Measurements from ENCODE around the gene ORC3. TPM values are rescaled to one million over a fixed set of nuclear protein-coding genes. Genes with fewer than 3 reads are reported as not detected.
A peak's percentile ranks its signal among the peaks of the same experiment; 100 is the strongest.

Gene ORC3
- 24.3 and 28.5 TPM in 2 replicates for total RNA-seq (2014; rRNA removed; shearing (Covaris generic))
- 16.4 and 17.5 TPM in 2 replicates for polyA plus RNA-seq (2015; cell fraction: cytosol; rRNA removed)
- polyA plus RNA-seq (2015; cell fraction: nucleus; rRNA removed), result 31.0 and 35.2 TPM in 2 replicates

GRCh38 chr6:87589693-87590416, at the start of gene ORC3, which contains the start of gene RARS2:
ORC3 (plus strand) TSS chr6:87590135; CDS start chr6:87590169, 34 bp downstream.
RARS2 (minus strand) TSS chr6:87589987; CDS start chr6:87589957, 30 bp downstream.
- in situ Hi-C loops (cut with HindIII; ENCODE audit: low pct_unique_long_range_greater_than_20kb, low sequenced_read_pairs), result no loop called here
- peak; percentile 94 for DNase-seq (ENCODE audit: low read depth, low spot score)

- no peak for DNase-seq (ENCODE audit: low read depth, low spot score)
- in situ Hi-C loops (cut with HindIII; ENCODE audit: low pct_unique_long_range_greater_than_20kb, low sequenced_read_pairs), result no loop called here
Observed at GRCh38 chr6:87540539-87540938, 49.4 kb upstream of the ORC3 start.

GRCh38 chr6:87541041-87541440, 48.9 kb upstream of the ORC3 start:
- no peak for DNase-seq (ENCODE audit: low read depth, low spot score)
- in situ Hi-C loops (cut with HindIII; ENCODE audit: low pct_unique_long_range_greater_than_20kb, low sequenced_read_pairs), result no loop called here

GRCh38 chr6:87541744-87542143, 48.2 kb upstream of the ORC3 start:
- in situ Hi-C loops (cut with HindIII; ENCODE audit: low pct_unique_long_range_greater_than_20kb, low sequenced_read_pairs), result no loop called here

DNA sequence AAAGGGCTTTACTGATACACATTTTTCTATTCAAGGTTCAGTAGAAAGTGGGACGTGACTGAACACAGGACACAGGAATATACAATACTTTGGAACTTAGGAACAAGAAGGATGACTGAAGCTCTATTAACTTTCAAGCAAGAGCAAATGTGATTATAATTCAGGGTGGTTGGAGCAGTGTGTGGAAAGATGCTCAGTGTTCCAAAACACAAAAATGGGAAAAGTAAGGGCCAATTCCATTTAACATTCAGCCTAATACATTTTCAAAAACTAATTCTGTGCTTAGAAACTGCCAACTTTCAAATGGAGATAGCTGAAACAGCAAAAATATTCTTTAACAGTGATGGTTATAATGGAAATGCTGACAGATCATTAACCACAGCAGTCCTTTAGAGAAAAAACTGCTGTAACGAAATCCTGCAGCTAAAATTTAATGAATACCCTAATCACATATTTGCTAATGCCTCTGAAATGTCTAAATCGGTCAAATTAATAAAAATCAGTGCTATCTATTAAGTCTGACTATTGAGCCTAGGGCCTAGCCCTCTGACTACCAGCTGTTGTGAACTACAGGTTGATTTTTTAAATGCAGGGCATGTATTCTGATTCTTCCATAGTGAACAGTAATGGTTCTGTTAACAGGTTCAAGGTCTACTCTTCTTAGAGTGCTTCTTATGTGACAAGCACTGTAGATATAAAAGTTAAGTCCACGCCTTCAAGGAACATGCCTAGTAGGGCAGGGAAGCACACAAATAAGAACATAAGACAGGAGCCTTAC, 46.0 kb upstream of the ORC3 start:
- in situ Hi-C loops (cut with HindIII; ENCODE audit: low pct_unique_long_range_greater_than_20kb, low sequenced_read_pairs), result no loop called here
- DNase-seq (ENCODE audit: low read depth, low spot score), result no peak

More at GRCh38 chr6:87541744-87542143, 48.2 kb upstream of the ORC3 start:
- DNase-seq (ENCODE audit: low read depth, low spot score), result no peak

- in situ Hi-C loops (cut with HindIII; ENCODE audit: low pct_unique_long_range_greater_than_20kb, low sequenced_read_pairs), result no loop called here
- DNase-seq (ENCODE audit: low read depth, low spot score), result no peak
Observed at GRCh38 chr6:87544474-87544735, 45.5 kb upstream of the ORC3 start.

DNA sequence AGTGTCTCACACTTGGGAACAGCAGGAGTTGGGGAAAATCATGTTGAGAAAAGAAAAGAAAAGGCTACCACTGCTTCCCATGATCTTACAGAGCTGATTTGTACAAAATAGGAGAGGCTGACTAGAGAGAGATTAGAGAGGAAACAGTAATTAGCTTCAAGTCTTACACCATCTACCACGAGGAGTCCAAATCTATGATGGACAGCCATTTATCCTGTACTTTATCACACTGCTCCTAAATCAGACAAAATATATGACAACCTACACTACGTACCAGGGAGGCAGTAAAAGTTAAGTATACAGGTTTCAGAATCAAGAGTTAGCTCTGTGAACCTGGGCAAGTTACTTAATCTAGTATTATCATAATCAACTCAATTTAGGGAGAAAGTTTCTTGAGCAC, 38.1 kb upstream of the ORC3 start:
- in situ Hi-C loops (cut with HindIII; ENCODE audit: low pct_unique_long_range_greater_than_20kb, low sequenced_read_pairs), result no loop called here
- no peak for DNase-seq (ENCODE audit: low read depth, low spot score)

DNA sequence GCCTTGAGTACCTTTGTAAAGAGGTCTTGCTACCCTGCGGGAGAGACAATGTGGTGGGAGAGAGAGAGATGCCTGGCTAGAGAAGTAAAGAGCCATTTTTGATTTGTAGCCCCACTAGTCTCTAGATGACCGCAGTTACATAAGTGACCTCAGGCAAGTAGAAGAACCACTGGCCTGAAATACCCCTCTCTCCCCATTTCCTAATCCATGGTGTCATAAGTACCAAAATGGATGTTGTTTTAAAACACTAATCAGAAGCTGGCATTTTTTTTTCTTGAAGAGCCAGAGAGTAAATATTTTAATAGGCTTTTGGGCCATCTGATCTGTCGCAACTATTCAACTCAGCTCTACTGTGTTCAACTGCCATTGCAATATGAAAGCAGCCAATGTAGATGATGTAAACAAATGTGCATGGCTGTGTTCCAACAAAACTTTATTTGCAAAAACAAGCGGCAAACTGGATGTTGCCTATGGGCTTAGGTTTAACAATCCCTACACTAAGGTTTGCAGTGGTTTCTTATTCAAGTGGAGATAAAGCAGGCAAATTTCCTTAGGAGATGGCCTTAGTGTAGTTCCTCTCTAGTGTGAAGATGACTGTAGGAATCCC, 36.7 kb upstream of the ORC3 start:
- DNase-seq (ENCODE audit: low read depth, low spot score), result no peak
- in situ Hi-C loops (cut with HindIII; ENCODE audit: low pct_unique_long_range_greater_than_20kb, low sequenced_read_pairs), result no loop called here

GRCh38 chr6:87555506-87555905, 34.4 kb upstream of the ORC3 start:
- in situ Hi-C loops (cut with HindIII; ENCODE audit: low pct_unique_long_range_greater_than_20kb, low sequenced_read_pairs), result no loop called here
- DNase-seq (ENCODE audit: low read depth, low spot score), result no peak

DNA sequence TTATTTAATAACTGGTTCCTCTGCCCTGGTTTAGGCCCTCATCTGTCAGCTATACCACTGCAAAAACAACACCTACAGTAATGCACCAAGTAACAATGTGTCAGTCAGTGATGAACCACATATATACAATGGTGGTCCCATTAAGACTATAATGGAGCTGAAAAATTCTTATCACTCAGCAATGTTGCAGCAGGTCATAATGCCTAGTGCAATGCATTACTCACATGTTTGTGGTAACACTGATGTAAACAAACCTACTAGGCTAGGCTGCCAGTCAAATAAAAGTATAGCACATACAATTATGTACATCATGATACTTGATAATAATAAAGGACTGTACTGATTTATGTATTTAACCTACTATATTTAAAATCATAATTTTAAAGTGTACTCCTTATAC, 31.5 kb upstream of the ORC3 start:
- in situ Hi-C loops (cut with HindIII; ENCODE audit: low pct_unique_long_range_greater_than_20kb, low sequenced_read_pairs), result no loop called here
- DNase-seq (ENCODE audit: low read depth, low spot score), result no peak

DNA sequence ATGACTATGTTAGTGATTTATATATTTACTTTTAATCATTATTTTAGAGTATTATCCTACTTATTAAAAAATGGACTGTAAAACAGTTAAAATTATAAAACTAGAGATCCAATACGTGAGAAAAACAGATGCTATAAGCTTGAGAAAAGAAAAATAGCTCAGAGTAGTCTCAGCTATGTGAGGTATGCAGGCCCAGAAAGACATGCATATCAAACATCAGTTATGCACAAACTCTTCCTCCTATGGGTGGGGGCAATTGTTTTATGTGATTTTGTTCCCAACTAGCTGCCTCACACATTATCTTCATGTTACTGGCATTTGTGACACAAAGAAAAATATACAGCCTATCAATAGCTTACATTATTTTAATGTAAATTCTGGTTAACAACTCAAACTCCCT, 28.9 kb upstream of the ORC3 start:
- no peak for DNase-seq (ENCODE audit: low read depth, low spot score)
- in situ Hi-C loops (cut with HindIII; ENCODE audit: low pct_unique_long_range_greater_than_20kb, low sequenced_read_pairs), result no loop called here

DNA sequence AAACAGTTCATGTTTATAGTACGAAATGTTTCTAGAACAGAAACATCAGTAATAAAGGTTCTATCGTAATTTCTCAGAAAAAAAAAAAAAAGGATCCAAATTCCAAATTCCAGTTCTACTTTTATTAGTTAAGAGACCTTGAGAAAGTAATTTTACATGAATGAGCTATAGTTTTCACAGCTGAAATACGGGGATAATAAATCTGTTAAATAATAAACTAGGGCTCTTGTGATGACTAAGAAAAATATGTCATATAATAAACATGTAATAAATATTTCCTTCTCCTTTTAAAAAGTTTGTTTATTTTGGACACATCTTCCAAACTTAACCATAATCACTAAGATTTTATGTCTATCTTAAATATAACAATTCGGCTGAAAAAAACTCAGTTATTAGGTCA, 17.9 kb upstream of the ORC3 start:
- no peak for DNase-seq (ENCODE audit: low read depth, low spot score)
- in situ Hi-C loops (cut with HindIII; ENCODE audit: low pct_unique_long_range_greater_than_20kb, low sequenced_read_pairs), result no loop called here

GRCh38 chr6:87572883-87573282, 17.1 kb upstream of the ORC3 start:
- in situ Hi-C loops (cut with HindIII; ENCODE audit: low pct_unique_long_range_greater_than_20kb, low sequenced_read_pairs), result no loop called here
- DNase-seq (ENCODE audit: low read depth, low spot score), result no peak

- in situ Hi-C loops (cut with HindIII; ENCODE audit: low pct_unique_long_range_greater_than_20kb, low sequenced_read_pairs), result no loop called here
- DNase-seq (ENCODE audit: low read depth, low spot score), result no peak
Observed at GRCh38 chr6:87573307-87574024, 16.5 kb upstream of the ORC3 start.

GRCh38 chr6:87574237-87574804, 15.6 kb upstream of the ORC3 start:
- in situ Hi-C loops (cut with HindIII; ENCODE audit: low pct_unique_long_range_greater_than_20kb, low sequenced_read_pairs), result no loop called here
- no peak for DNase-seq (ENCODE audit: low read depth, low spot score)

DNA sequence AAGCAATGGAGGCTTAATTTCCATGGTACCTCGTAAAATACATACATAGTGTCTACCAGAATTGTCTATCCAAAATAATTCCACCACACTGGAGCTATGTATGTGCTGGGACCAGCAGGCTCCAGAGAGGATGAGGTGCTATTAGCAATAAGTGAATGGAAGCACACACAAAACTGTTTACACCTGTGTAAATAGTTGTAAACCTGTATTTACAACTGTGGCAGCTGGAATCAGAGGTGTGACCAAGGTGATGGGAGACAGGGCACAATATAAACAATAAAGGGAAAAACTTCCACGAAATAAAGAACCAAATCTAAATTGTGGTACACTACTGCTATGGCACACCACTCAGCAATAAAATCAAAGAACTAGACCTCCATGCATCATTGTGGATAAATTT, 14.5 kb upstream of the ORC3 start:
- in situ Hi-C loops (cut with HindIII; ENCODE audit: low pct_unique_long_range_greater_than_20kb, low sequenced_read_pairs), result no loop called here
- no peak for DNase-seq (ENCODE audit: low read depth, low spot score)

DNA sequence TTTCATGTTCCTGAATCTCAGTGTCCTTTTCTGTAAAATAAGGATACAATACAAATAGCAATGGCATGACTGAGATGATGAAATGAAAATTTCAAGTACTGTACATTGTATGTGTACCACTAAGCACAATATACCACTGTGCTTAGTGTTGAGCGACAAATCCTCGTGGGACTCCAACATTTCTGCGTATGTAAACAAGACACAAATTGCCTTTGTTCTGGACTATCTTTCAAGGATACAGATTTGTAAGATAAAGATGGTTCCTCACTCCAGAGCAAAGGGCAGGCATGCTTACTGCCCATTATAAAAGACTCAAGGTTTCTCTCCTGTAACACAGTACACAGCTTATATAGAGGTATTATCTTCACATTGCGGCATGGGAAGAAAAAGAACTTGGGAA, 6.1 kb upstream of the ORC3 start:
- peak; percentile 85 for DNase-seq (ENCODE audit: low read depth, low spot score)
- in situ Hi-C loops (cut with HindIII; ENCODE audit: low pct_unique_long_range_greater_than_20kb, low sequenced_read_pairs), result no loop called here
